Measurements from ENCODE around the gene COL11A2.

The COL11A2 gene

GRCh38 chr6:33192105-33192646 is at the start of gene COL11A2:
TSS of gene COL11A2 (minus strand) at chr6:33192467. CDS start at chr6:33192240, 227 bp downstream.
- no peak within 1 kb of the TSS for H3K4me3 ChIP-seq (ENCODE audit: low read depth, low read length)
- TF ChIP-seq MAX (IDR thresholded peaks at IDR 0.05; ENCODE audit: low read depth, low read length): no peak
- TF ChIP-seq POLR2A (IDR thresholded peaks at IDR 0.05; ENCODE audit: extremely low read depth, insufficient read length): no peak
- TF ChIP-seq MYC (IDR thresholded peaks at IDR 0.05; ENCODE audit: low read depth, low read length): no peak
- TF ChIP-seq, protein P1, sequence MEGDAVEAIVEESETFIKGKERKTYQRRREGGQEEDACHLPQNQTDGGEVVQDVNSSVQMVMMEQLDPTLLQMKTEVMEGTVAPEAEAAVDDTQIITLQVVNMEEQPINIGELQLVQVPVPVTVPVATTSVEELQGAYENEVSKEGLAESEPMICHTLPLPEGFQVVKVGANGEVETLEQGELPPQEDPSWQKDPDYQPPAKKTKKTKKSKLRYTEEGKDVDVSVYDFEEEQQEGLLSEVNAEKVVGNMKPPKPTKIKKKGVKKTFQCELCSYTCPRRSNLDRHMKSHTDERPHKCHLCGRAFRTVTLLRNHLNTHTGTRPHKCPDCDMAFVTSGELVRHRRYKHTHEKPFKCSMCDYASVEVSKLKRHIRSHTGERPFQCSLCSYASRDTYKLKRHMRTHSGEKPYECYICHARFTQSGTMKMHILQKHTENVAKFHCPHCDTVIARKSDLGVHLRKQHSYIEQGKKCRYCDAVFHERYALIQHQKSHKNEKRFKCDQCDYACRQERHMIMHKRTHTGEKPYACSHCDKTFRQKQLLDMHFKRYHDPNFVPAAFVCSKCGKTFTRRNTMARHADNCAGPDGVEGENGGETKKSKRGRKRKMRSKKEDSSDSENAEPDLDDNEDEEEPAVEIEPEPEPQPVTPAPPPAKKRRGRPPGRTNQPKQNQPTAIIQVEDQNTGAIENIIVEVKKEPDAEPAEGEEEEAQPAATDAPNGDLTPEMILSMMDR (IDR thresholded peaks at IDR 0.05; ENCODE audit: low read depth, low read length): no peak
- no peak for DNase-seq (ENCODE audit: low read depth)

- TF ChIP-seq MYC (IDR thresholded peaks at IDR 0.05; ENCODE audit: low read depth, low read length) (no peak), MAX (IDR thresholded peaks at IDR 0.05; ENCODE audit: low read depth, low read length) (no peak), POLR2A (IDR thresholded peaks at IDR 0.05; ENCODE audit: extremely low read depth, insufficient read length) (no peak)
- TF ChIP-seq, protein P1 (IDR thresholded peaks at IDR 0.05; ENCODE audit: low read depth, low read length): no peak
- DNase-seq (ENCODE audit: low read depth): no peak
- no peak overlapping the region for H3K4me3 ChIP-seq (ENCODE audit: low read depth, low read length)
Observed at GRCh38 chr6:33241968-33242367, 49.7 kb upstream of the COL11A2 start.

GRCh38 chr6:33237741-33238140 is 45.5 kb upstream of the COL11A2 start:
- TF ChIP-seq POLR2A (IDR thresholded peaks at IDR 0.05; ENCODE audit: extremely low read depth, insufficient read length) (no peak), MAX (IDR thresholded peaks at IDR 0.05; ENCODE audit: low read depth, low read length) (no peak), MYC (IDR thresholded peaks at IDR 0.05; ENCODE audit: low read depth, low read length) (no peak)
- TF ChIP-seq, protein P1 (IDR thresholded peaks at IDR 0.05; ENCODE audit: low read depth, low read length): no peak
- no peak for DNase-seq (ENCODE audit: low read depth)
- H3K4me3 ChIP-seq (ENCODE audit: low read depth, low read length): no peak overlapping the region

- no peak overlapping the region for H3K4me3 ChIP-seq (ENCODE audit: low read depth, low read length)
- no peak for DNase-seq (ENCODE audit: low read depth)
- TF ChIP-seq MYC (IDR thresholded peaks at IDR 0.05; ENCODE audit: low read depth, low read length): no peak
- no peak for TF ChIP-seq POLR2A (IDR thresholded peaks at IDR 0.05; ENCODE audit: extremely low read depth, insufficient read length)
- TF ChIP-seq MAX (IDR thresholded peaks at IDR 0.05; ENCODE audit: low read depth, low read length): no peak
- TF ChIP-seq, protein P1 (IDR thresholded peaks at IDR 0.05; ENCODE audit: low read depth, low read length): no peak
Observed at GRCh38 chr6:33236852-33237251, 44.6 kb upstream of the COL11A2 start.

DNA sequence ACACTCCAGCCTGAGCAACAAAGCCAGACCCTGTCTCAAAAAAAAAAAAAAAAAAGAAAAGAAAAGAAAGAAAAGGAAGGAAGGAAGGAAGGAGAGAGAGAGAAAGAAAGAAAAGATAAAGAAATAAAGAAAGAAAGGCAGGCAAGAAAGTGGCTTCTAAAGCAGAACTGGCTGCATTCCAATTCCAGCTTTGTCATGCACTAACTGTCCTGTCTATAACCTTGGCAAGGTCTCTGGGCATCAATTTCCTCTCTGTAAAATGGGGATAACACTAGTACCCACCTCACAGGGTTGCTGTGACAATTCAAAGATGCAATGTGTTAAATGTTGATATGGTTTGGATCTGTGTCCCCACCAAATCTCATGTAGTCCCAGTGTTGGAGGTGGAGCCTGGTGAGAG is 44.1 kb upstream of the COL11A2 start:
- TF ChIP-seq, protein P1 (IDR thresholded peaks at IDR 0.05; ENCODE audit: low read depth, low read length): no peak
- TF ChIP-seq MYC (IDR thresholded peaks at IDR 0.05; ENCODE audit: low read depth, low read length) (no peak), POLR2A (IDR thresholded peaks at IDR 0.05; ENCODE audit: extremely low read depth, insufficient read length) (no peak), MAX (IDR thresholded peaks at IDR 0.05; ENCODE audit: low read depth, low read length) (no peak)
- no peak overlapping the region for H3K4me3 ChIP-seq (ENCODE audit: low read depth, low read length)

More for the DNA sequence above, 44.1 kb upstream of the COL11A2 start:
- DNase-seq (ENCODE audit: low read depth): no peak

Data from NB4 (cell line).